SK-N-SH (cell line): ENCODE results near the gene CA9. TPM values are rescaled to one million over a fixed set of nuclear protein-coding genes. Genes with fewer than 3 reads are reported as not detected.

Source experiments
- CTCF ChIA-PET: fragments of 300-600, 350-600 bp; formaldehyde crosslinking; extraction: SDS; loops from one replicate; lab custom pipeline; 2021; lab: Yijun Ruan, JAX
- POLR2A ChIA-PET: fragments of 350-600 bp; sonication (Branson Sonifier 250); formaldehyde crosslinking; extraction: SDS; loops from one replicate; lab custom pipeline; 2020; ENCODE audit warnings: antibody characterized with exemption, inconsistent platforms; lab: Yijun Ruan, JAX
- DNase-seq: peaks from one replicate; pipeline ENCODE4 v3.0.0; 2012
- H2AFZ ChIP-seq: fragments of 200-600 bp; sonication (generic); 2 replicates; pipeline ENCODE4 v1.8.1; 2016; ENCODE audit warnings: antibody characterized with exemption, mild to moderate bottlenecking, low read depth
- H3F3A ChIP-seq: fragments of 200-600 bp; sonication (generic); replicated peaks from 2 replicates; pipeline ENCODE3; 2016; ENCODE audit warnings: antibody characterized with exemption, mild to moderate bottlenecking; ENCODE audit not compliant: insufficient read depth
- H3K27ac ChIP-seq, 2 experiments: fragments of 200-500 bp in 1 of 2; fragments of 200-600 bp in 1 of 2; sonication (Bioruptor generic) in 1 of 2; sonication (generic), shearing (Covaris generic) in 1 of 2; 2 replicates each; pipeline versions ENCODE4 v1.5.1 to v1.6.1; 2014 to 2016; ENCODE audit warnings: low read depth in 2 of 2, inconsistent platforms in 1 of 2, low read length in 1 of 2, mild to moderate bottlenecking in 1 of 2, mixed read lengths in 1 of 2
- H3K27me3 ChIP-seq: fragments of 200-600 bp; sonication (generic), shearing (Covaris generic); 2 replicates; pipeline ENCODE4 v1.6.1; 2016; ENCODE audit warnings: mixed run types; ENCODE audit not compliant: insufficient read depth
- H3K36me3 ChIP-seq, 2 experiments: fragments of 200-500 bp in 1 of 2; fragments of 200-600 bp in 1 of 2; sonication (Bioruptor generic) in 1 of 2; sonication (generic) in 1 of 2; replicated peaks in 1 of 2; 2 replicates each; pipeline versions ENCODE3 to v1.5.1; 2014 to 2016; ENCODE audit warnings: low read length in 1 of 2, mild to moderate bottlenecking in 1 of 2; ENCODE audit not compliant: insufficient read depth in 2 of 2, control insufficient read depth in 1 of 2
- H3K4me1 ChIP-seq, 2 experiments: fragments of 200-500 bp in 1 of 2; fragments of 200-600 bp in 1 of 2; sonication (Bioruptor generic) in 1 of 2; sonication (generic), shearing (Covaris generic) in 1 of 2; 2 replicates each; pipeline versions ENCODE4 v1.5.1 to v1.6.1; 2014 to 2016; ENCODE audit warnings: low read depth in 1 of 2, low read length in 1 of 2, mixed run types in 1 of 2; ENCODE audit not compliant: insufficient read depth in 2 of 2, control insufficient read depth in 1 of 2
- H3K4me2 ChIP-seq: fragments of 200-600 bp; sonication (generic), shearing (Covaris generic); 2 replicates; pipeline ENCODE4 v1.6.1; 2017; ENCODE audit warnings: mixed run types
- H3K4me3 ChIP-seq, 2 experiments: fragments of 200-500 bp in 1 of 2; fragments of 200-600 bp in 1 of 2; sonication (Bioruptor generic) in 1 of 2; sonication (generic), shearing (Covaris generic) in 1 of 2; 2 replicates each; pipeline versions ENCODE4 v1.5.1 to v1.8.1; 2014 to 2016; ENCODE audit warnings: low read depth in 2 of 2, inconsistent platforms in 1 of 2, low read length in 1 of 2, mild to moderate bottlenecking in 1 of 2, mixed read lengths in 1 of 2, moderate library complexity in 1 of 2
- H3K79me2 ChIP-seq: fragments of 200-600 bp; sonication (generic); 2 replicates; pipeline ENCODE4 v1.8.1; 2017; ENCODE audit warnings: mild to moderate bottlenecking; ENCODE audit not compliant: insufficient read depth
- H3K9ac ChIP-seq: fragments of 200-600 bp; sonication (generic); 2 replicates; pipeline ENCODE4 v1.6.1; 2017; ENCODE audit warnings: mixed run types
- H3K9me2 ChIP-seq: fragments of 200-600 bp; sonication (generic); 2 replicates; pipeline ENCODE4 v1.6.1; 2017; ENCODE audit warnings: mixed run types
- H3K9me3 ChIP-seq: fragments of 200-600 bp; sonication (generic); 2 replicates; pipeline ENCODE4 v1.6.1; 2017; ENCODE audit warnings: mixed run types, mild to moderate bottlenecking, moderate library complexity
- H4K20me1 ChIP-seq: fragments of 200-600 bp; sonication (generic); 2 replicates; pipeline ENCODE4 v1.6.1; 2017; ENCODE audit warnings: mild to moderate bottlenecking, mixed run types; ENCODE audit not compliant: insufficient read depth
- EP300 ChIP-seq, 2 experiments: IDR thresholded peaks; 2 replicates each; pipeline versions ENCODE4 v1.4.0 to v1.6.1; 2012; ENCODE audit warnings: borderline replicate concordance in 1 of 2, low read depth in 1 of 2, low read length in 1 of 2
- EZH2phosphoT487 ChIP-seq: fragments of 200-600 bp; sonication (generic); IDR thresholded peaks from 2 replicates; pipeline ENCODE4 v1.6.1; 2017; ENCODE audit warnings: low read depth, mixed run types, mild to moderate bottlenecking, antibody characterized with exemption, moderate library complexity, borderline replicate concordance
- FOSL2 ChIP-seq: IDR thresholded peaks from 2 replicates; pipeline ENCODE4 v1.4.0; 2012; ENCODE audit warnings: low read depth, mild to moderate bottlenecking, moderate library complexity, borderline replicate concordance
- FOXJ3 ChIP-seq: sonication (generic); formaldehyde crosslinking; IDR thresholded peaks from 2 replicates; pipeline ENCODE4 v1.5.1; 2020; ENCODE audit warnings: mild to moderate bottlenecking, missing genetic modification reagents
- JUND ChIP-seq: IDR thresholded peaks from 2 replicates; pipeline ENCODE4 v1.4.0; 2012
- NFIC ChIP-seq: IDR thresholded peaks from 2 replicates; pipeline ENCODE4 v1.4.0; 2012; ENCODE audit warnings: borderline replicate concordance
- PBX3 ChIP-seq: IDR thresholded peaks from 2 replicates; pipeline ENCODE4; 2012
- POLR2AphosphoS5 ChIP-seq: IDR thresholded peaks from 2 replicates; pipeline ENCODE4 v1.6.1; 2012; ENCODE audit warnings: low read depth, low read length
- RFX5 ChIP-seq: IDR thresholded peaks from 2 replicates; pipeline ENCODE4 v1.6.1; 2012; ENCODE audit warnings: mild to moderate bottlenecking, improper control_type of control experiment, low read length
- RXRA ChIP-seq: IDR thresholded peaks from 2 replicates; pipeline ENCODE4 v1.4.0; 2012; ENCODE audit warnings: low read depth, mild to moderate bottlenecking, borderline replicate concordance
- TAF1 ChIP-seq: IDR thresholded peaks from 2 replicates; pipeline ENCODE4 v1.6.1; 2012; ENCODE audit warnings: low read depth, mild to moderate bottlenecking, low read length, moderate library complexity, borderline replicate concordance
- TCF12 ChIP-seq: IDR thresholded peaks from 2 replicates; pipeline ENCODE4 v1.4.0; 2012
- TEAD4 ChIP-seq: IDR thresholded peaks from 2 replicates; pipeline ENCODE4 v1.4.0; 2012; ENCODE audit warnings: mild to moderate bottlenecking, borderline replicate concordance; ENCODE audit not compliant: insufficient read depth
- USF1 ChIP-seq: IDR thresholded peaks from 2 replicates; pipeline ENCODE4 v1.4.0; 2012; ENCODE audit warnings: low read depth, borderline replicate concordance
- YY1 ChIP-seq: IDR thresholded peaks from 2 replicates; pipeline ENCODE4 v1.4.0; 2012; ENCODE audit warnings: low read depth, mild to moderate bottlenecking
- whole genome bisulfite sequencing: methylation state at CpG from one replicate; pipeline ENCODE4 v1.1.6; 2017; ENCODE audit warnings: low lambda C conversion rate; 5-methylcytosine and 5-hydroxymethylcytosine counted together
- polyA plus RNA-seq, 3 experiments: library from polyadenylated mRNA; depleted of rRNA; stranded (reverse); fragments of >200 nt; gene quantifications; 2 replicates each; pipeline ENCODE4 v1.2.3, GENCODE V29; 2012

CA9 gene
- polyA plus RNA-seq, 1 of the 3 experiments (the other 2 are of a cell fraction) = 1.4 TPM

- H3K27me3 ChIP-seq = no peaks in the 10 kb centered on the region
- peaks cover 14 to 20% of the 10 kb centered on the region in 2 experiments for H3K36me3 ChIP-seq
- peaks cover 47% of the 10 kb centered on the region for H3K79me2 ChIP-seq
- ChIA-PET POLR2A (no interaction called here), CTCF (interaction anchor here (0.7 to 2.3 kb wide), 10 partner anchors 8 to 102 kb away, joined by 3 to 26 read pairs (median 3); partner anchors contain the start of genes CCDC107 and RMRP)
- no peak overlapping the region for H2AFZ ChIP-seq
- H3K9me2 ChIP-seq = no peaks in the 10 kb centered on the region
- H3F3A ChIP-seq = peaks cover 47% of the 10 kb centered on the region
- DNase-seq = no peak
- TF ChIP-seq TCF12 = peak; percentile 62; the same call in 1 of the 2 replicates
- no peak for TF ChIP-seq RFX5
- peak; percentile 35; the same call in 1 of the 2 replicates for TF ChIP-seq RXRA
- peak; percentile 92 for TF ChIP-seq JUND
- peak; percentile 39; the same call in 1 of the 2 replicates for TF ChIP-seq TEAD4
- TF ChIP-seq YY1 = peak; percentile 52; the same call in 1 of the 2 replicates
- peak; percentile 92 for TF ChIP-seq FOSL2
- TF ChIP-seq FOXJ3 (CRISPR knock-in tag) = no peak
- no peak for TF ChIP-seq USF1
- TF ChIP-seq EZH2phosphoT487 = no peak
- TF ChIP-seq NFIC = 0 out of 2 replicates have a peak, but pooled peaks have one; percentile 42
- TF ChIP-seq TAF1 = peak; percentile 55; the same call in 1 of the 2 replicates
- peak; percentile 70 for TF ChIP-seq PBX3
- peak in 1 of 2 experiments; percentile 30; a peak in 1 of 4 replicates for TF ChIP-seq EP300 (IDR thresholded peaks at IDR 0.05; ENCODE audit: borderline replicate concordance in 1 of 2, low read depth in 1 of 2, low read length in 1 of 2)
- TF ChIP-seq POLR2AphosphoS5 = peak; percentile 70; the same call in 1 of the 2 replicates
- peak overlapping the region; percentile 95 for H3K9ac ChIP-seq
- H4K20me1 ChIP-seq = peaks cover 50% of the 10 kb centered on the region
- peak overlapping the region; percentile 91 for H3K4me2 ChIP-seq
- peak overlapping the region; percentile 62 to 73 for H3K4me3 ChIP-seq
- H3K27ac ChIP-seq = peak overlapping the region; percentile 93 to 96
- peaks cover 19 to 34% of the 10 kb centered on the region in 2 experiments; a peak in 3 of 4 replicates for H3K4me1 ChIP-seq
- 43% methylated on average over 12 of the region's 12 CpGs for WGBS
- no peaks in the 10 kb centered on the region for H3K9me3 ChIP-seq
Measured at GRCh38 chr9:35688558-35689541, 15.1 kb downstream of the CA9 start.
